ENCODE results near the gene POLRMT.
"Not testable (repeated sequence)": the region's sequence is repeated elsewhere in the genome, so short reads cannot be mapped to it uniquely, and the experiment has no call there.

POLRMT gene

DNA sequence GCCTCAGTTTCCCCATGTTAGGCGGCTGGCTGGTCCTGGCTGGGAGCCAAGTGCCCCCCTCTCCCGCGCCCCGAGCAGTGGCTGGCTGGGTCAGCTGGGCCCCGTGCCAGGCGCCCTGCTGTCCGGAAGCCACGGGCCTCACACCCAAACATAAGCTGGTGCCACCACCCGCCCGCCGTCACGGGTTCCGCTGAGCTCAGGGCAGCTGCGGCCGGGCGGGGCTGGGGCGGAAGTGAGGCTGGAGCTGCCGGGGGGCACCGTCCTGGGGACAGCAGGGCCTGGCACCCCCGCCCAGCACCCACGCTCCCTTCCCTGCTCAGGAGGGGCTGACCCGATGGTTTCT lies 24.4 kb downstream of the POLRMT start:
- DNase-seq, result no peak

DNA sequence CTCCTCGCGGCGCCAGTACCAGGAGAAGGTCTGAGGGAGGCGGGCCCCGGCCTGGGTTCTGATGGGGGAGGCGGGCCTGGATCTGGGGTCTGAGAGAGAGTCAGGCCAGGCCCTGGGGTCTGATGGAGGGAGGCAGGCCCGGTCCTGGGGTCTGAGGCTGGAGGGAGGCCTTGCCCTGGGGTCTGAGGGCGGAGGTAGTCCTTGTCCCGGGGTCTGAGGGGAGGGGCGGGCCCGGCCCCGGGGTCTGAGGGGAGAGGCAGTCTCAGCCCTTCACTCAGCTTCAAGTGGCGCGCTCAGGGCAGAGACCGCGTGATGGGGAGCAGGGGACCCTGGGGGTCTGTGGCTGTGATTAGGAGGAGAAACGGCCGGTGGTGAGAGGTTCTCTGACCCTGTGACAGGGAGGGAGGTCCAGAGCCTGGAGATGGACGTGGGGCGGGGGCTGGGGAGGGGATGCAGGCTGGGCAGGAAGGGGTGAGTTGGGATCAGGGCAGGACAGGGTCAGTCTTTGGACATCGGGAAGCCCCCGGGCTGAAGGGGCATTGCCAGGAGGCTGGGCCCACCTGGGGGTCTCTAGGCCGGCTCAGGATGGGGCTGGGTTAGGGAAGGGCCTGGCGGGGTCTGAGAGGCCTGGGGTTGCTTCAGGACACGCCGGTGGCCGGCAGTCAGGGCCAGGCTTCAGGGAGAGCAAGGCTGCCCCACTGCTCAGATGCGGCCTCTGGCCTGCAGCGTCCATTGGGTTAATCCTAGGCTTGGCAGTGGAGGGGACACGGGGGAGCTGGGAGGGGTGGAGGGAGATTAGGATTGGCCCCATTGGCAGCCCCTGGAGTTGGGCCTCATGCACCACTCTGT lies 25.0 kb downstream of the POLRMT start:
- DNase-seq, result no peak

DNA sequence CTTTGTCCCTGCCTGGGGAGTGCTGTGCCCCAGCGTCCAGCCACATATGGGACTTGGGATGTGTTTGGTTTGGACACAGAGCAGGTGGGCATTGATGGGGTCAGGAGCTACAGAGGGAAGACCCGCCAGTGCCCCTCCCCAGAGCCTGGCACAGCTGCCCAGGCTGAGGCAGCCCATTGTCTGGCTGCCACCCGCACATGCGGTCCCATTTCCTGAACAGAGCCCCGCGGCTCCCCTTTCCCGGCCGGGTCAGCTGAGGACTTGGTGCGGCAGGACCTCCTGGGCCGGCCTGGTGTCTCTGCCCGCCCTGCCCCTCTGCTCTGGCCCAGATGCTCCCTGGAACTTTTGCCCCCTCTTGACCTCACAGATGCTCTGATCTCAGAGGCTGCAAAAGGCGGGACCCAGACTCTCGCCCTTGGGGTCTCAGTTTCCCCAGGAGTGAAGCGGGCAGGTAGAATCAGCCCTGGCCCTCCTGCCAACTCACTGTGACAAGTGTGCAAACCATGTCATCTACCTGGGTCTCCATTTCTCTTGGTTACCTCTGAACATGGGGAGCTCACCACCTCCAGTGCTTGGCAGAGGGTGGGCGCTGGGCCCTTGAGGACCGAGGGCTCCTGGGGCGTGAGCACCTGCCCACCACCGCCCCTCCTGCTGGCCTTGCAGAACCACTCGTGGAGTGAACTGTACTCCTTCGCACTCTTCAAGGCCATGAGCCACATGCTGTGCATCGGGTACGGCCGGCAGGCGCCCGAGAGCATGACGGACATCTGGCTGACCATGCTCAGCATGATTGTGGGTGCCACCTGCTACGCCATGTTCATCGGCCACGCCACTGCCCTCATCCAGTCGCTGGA lies 25.8 kb downstream of the POLRMT start:
- DNase-seq, result no peak

DNA sequence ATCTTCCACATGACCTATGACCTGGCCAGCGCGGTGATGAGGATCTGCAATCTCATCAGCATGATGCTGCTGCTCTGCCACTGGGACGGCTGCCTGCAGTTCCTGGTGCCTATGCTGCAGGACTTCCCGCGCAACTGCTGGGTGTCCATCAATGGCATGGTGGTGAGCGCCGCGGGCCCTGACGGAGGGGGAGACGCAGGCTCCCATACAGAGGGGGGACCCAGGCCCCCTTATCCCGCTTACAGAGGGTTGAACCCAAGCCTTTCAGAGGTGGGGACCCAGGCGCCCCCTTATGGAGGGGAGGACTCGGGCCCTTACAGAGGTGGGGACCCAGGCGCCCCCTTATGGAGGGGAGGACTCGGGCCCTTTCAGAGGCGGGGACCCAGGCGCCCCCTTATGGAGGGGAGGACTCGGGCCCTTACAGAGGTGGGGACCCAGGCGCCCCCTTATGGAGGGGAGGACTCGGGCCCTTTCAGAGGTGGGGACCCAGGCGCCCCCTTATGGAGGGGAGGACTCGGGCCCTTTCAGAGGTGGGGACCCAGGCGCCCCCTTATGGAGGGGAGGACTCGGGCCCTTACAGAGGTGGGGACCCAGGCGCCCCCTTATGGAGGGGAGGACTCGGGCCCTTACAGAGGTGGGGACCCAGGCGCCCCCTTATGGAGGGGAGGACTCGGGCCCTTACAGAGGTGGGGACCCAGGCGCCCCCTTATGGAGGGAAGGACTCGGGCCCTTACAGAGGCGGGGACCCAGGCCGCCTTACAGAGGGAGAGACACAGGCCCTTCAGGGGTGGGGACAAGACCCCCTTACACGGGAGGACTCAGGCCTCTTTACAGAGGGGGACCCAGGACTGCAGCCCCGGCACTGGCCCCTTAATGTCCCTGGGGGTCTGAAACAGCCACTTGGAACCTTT lies 28.0 kb downstream of the POLRMT start:
- DNase-seq, result not testable (repeated sequence)

DNA sequence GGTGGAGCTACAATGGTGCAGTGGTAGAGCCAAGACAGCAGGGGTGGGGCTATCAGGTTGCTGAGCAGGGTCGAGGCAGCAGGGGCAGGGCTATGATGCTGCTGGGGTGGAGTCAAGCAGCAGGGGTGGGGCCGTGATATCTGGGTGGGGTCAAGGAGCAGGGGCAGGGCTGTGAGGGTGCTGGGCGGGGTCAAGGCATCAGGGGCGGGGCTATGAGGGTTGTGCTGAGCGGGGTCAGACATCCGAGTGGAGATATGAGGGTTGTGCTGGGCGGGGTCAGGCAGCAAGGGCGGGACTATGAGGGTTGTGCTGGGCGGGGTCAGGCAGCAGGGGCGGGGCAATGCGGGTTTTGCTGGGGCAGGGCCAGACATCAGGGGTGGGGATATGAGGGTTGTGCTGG lies 29.0 kb downstream of the POLRMT start:
- no peak for DNase-seq

DNA sequence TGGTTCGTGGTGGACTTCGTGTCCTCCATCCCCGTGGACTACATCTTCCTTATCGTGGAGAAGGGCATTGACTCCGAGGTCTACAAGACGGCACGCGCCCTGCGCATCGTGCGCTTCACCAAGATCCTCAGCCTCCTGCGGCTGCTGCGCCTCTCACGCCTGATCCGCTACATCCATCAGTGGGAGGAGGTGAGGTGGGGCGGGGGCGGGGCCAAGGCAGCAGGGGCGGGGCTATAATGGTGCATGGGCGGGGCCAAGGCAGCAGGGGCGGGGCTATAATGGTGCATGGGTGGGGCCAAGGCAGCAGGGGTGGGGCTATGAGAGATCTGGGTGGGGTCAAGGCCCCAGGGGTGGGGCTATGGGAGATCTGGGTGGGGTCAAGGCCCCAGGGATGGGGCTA lies 29.6 kb downstream of the POLRMT start:
- not testable (repeated sequence) for DNase-seq

DNA sequence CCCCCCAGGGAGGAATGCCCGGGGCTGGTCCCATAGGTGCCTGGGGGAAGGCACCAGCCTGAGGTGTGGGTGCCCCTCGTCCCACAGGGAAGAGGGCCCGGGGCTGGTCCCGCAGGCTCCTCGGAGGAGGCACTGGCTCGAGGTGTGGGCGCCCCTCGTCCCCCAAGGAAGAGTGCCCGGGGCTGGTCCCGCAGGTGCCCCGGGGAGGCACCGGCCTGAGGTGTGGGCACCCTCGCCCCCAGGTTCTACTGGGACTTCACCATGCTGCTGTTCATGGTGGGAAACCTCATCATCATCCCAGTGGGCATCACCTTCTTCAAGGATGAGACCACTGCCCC lies 30.1 kb downstream of the POLRMT start:
- DNase-seq, result not testable (repeated sequence)

DNA sequence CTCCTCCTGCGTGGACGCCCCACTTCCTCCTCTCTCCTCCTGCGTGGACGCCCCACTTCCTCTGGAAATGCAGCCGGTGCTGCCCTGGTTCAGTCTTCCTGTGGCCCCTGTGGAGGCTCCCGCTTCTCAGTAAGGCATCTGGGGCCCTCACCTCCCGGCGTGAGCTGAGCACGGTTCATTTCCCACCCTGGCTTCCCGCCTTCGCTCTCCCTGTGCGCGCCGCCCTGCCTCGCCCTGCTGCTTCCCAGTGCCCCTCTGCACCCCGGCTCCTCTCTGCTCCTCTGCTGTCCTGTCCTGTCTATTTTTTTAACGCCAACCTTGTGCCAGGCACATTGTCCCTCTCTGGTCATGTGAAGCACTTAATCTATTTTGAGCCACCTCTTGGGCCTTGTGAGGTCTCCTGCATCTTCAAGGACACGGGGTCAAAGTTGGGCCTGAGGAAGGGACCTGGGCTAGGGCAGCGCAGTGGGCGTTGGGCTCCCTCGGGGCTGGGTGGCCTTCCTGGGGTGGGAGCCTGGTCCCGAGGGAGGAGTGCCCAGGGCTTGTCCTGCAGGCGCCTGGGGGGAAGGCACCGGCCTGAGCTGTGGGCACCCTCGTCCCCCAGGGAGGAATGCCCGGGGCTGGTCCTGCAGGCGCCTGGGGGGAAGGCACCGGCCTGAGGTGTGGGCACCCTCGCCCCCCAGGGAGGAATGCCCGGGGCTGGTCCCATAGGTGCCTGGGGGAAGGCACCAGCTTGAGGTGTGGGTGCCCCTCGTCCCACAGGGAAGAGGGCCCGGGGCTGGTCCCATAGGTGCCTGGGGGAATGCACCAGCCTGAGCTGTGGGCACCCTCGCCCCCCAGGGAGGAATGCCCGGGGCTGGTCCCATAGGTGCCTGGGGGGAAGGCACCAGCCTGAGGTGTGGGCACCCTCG lies 30.7 kb downstream of the POLRMT start:
- no peak for DNase-seq

DNA sequence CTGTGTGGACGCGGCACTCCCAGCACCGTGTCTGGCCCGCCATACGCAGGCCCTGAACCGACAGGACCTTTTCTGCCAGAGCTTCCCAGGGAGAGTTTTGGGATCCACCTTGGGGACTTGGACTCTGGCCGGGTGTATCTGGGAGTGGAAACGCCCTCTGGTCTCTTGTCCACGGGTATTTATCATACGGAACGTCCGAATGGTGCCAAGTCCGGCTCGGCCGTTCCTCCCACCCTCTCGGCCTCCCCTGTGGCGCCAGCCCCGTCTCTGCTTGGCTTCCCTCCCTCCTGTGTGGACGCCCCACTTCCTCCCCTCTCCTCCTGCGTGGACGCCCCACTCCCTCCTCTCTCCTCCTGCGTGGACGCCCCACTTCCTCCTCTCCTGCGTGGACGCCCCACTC lies 31.5 kb downstream of the POLRMT start:
- no peak for DNase-seq

DNA sequence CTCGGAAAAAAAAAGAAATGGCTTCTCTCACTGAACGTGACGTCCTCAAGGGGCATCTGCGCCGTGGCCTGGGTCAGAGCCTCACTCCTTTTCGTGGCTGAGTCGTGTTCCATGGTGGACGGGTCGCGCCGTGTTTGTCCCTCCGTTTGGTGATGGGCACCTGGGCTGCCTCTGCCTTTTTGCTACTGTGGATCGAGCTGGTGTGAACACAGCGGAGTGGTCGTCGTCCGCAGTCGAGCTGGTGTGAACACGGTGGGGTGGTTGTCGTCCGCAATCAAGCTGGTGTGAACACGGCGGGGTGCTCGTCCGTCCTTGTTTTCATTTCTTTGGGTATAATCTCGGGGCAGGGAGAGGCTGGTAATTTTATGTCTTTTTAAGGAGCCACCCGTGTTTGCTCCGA lies 32.0 kb downstream of the POLRMT start:
- no peak for DNase-seq

DNA sequence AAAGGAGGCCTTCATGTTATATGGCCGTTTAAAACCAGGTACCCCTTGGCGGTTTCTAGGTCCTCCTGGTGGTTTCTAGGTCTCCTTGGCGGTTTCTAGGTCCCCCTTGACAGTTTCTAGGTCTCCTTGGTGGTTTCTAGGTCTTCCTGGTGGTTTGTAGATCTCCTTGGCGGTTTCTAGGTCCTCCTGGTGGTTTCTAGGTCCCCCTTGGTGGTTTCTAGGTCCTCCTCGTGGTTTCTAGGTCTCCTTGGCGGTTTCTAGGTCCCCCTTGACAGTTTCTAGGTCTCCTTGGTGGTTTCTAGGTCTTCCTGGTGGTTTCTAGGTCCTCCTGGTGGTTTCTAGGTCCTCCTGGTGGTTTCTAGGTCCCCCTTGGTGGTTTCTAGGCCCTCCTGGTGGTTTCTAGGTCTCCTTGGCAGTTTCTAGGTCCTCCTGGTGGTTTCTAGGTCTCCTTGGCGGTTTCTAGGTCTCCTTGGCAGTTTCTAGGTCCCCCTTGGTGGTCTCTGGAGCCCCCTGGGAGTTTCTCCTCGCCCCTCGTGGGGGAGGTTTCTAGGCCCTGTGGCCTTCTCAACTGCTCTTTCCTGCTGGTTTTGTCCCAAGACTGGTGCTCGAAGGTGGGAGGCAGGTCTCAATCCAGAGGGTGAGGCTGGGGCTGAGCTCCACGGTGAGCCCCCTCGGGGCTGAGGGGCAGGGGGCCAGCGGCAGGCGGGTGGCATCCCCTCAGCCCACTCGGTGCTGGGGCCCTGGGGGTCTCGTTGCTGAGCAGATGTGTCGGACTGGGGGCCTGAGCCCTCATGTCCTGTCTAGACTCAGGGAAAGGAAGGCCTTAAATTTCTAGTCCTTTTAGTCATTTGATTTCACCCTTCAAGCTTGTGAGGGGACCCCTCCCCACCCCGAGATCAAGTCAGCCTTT lies 35.7 kb downstream of the POLRMT start:
- DNase-seq, result no peak

DNA sequence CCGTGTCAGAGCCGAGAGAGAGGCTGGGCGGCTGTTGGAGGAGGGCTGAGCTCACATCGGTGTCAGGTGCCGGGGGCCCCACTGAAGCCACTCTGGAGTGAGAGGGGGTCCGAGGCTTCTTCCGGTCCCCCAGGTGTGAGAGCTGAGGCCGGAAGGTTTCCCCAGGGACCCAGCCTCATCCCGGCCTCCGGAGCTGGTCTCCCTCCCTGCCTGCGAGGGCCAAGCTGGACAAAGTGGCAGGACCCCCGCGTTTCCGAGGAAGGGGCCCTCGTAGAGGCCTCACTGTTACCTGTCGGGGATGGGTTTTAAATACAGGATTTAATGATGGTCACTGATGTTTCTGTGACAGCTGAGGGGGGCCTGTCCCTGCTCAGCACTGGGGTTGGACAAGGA lies 37.1 kb downstream of the POLRMT start:
- DNase-seq, result no peak

DNA sequence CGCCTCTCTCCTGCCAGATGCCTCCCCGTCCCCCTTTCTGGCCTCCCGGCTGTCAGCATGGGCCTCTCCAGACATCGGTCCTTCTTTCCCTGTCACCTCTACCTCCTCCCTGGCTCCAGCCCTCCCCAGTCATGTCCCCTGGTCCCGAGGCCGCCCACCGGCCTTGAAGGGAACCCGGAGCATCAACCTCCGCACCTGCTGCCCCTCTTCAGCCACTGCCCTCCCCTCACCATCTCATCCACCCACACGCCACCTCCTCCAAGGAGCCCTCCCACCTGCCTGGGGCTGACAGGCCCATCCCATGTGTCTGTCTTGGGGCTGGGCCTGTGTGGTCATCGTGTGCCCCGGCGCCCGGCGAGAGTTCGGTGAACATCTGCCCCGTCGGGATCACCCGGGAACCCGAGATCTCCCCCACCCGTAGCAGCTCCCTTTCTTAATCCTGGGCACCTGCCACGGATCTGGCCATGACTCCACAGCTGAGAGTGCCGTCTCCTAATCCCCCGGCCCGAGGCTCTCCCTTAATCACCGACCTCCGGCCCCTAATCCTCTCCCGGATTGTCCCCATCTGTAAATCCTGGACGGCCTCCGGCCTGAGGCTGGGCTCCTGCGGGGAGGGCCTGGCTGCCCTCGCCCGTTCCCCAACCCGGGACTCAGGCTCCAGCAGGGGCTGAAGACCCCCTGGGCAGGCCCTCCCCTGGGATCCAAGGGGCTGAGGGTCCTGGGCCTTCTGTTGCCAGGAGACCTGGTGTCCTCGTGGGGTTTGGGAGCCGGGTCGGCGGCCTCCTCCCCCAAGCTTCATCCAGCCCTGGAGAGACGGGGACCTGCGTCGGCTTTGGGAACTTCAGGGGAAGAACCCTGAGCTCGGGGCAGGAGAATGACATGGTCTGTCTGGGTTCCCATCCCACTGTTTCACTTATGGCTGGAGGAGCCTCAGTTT lies 37.7 kb downstream of the POLRMT start:
- DNase-seq, result no peak

DNA sequence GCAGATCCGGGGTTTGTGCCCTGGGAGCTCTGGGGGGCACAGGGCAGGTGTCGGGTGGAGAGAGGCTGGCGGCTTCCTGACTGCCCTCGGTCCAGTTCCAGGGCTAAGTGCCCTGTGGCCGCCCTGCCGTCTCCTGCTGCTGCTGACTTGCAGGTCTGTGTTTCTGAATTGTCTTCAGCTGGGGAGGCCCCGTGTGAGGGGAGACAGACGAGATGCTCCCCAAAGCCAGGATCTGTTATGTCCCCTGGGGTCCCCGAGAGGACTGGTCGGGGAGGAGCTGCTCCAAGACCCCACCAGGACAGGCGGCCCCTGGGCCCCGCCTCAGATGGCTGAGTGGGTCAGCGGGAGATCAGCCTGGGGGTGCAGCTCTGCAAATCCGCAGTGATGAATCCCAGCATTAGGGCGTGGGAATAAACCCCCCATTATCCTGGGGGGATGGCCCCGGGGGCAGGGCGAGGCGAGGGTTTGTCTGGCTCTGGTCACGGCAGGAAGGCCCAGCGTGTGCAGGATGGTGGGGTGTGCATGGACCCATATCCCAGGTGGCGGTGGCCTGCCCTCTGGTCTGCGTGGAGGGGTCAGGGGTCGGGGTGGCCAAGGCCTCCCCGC lies 39.0 kb downstream of the POLRMT start:
- no peak for DNase-seq

DNA sequence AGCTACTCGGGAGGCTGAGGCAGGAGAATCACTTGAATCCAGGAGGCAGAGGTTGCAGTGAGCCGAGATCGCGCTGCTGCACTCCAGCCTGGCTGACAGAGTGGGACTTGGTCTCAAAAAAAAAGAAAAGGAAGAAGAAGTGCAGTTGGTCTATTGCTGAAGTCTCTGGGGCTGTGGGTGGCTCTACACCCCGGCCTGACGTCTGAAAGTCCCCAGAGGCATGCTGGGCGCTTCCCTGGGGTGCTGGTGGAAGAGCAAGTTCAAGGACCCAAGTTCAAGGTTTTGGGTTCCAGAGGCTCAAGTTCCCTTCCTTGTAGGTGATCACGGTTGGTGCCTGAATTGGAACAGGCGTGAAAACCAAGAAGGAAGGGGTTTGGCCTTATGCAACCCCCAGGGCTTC lies 39.8 kb downstream of the POLRMT start:
- no peak for DNase-seq

DNA sequence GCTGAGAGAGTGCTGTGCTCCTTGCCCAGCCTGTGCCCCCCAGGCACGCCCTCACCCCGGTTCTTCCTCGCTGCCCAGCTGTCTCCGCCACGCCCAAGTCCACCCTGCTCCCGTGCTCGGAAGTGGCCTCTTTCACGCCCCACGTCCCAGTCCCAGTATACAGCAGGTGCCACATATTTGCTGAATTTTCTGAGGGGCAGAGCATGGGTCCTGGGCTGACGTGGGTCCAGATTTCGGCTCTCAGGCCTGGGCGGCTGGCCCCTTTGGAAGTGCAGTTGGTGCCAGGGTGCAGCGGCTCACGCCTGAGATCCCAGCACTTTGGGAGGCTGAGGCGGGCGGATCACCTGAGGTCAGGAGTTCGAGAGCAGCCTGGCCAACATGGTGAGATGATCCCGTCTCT lies 40.3 kb downstream of the POLRMT start:
- no peak for DNase-seq

DNA sequence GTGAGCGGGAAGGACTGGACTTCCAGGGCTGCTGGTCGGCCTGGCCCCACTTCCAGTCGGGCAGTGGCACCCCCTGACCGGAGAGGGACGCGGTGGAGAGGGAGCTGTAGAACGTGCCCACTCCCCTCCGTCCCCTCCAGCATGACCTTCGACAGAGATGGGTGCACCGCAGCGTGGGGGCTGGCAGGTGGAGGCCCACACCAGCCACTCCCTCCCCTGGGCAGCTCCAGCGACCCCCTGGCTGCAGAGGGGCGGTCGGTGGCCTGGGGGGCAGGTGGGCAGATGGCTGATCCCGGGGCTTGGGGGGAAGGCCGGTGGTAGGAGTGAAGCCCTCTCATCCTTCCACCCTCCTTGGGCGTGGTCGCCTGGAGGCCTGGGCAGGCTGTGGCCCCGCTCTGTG lies 41.2 kb downstream of the POLRMT start:
- no peak for DNase-seq

DNA sequence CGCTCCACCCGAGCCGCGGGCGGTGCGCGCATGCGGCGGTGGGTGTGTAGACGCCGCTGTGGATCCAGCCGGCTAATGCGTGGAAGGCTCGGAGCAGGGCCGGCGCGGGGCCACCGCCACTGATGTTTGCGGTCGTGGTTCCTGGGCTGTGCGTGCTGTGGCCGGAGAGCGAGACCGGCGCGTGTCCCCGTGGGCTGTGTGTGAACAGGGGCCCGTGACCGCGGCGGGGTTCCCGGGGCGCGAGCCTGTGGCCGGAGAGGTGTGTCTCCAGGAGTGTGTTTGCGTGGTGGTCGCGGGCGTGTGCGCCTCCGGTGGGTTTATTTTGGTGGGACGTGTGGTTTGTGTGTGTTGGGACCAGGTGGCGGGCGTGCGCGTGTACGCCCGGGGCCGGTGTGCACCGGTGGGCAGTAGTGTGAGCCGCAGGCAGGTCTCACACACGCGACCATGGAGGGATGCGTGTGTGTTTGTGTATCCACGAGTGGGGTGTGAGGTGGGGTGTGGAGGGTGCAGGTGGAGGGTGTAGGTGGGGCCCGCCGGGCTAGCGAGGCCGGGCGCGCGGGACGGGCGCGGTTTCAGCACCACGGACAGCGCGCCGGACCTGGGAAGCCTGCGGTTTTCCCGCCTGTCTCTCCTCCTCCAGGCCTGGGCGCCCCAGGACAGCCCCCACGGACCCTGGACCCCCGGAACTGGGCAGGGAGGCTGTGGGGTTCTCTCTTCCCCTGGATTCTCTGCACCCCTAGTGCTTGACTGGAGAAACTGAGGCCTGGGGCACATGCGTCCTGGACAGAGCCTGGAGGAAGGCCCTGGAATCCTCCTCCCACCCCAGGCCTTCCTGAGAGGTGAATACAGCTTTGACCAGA lies 42.0 kb downstream of the POLRMT start:
- no peak for DNase-seq

DNA sequence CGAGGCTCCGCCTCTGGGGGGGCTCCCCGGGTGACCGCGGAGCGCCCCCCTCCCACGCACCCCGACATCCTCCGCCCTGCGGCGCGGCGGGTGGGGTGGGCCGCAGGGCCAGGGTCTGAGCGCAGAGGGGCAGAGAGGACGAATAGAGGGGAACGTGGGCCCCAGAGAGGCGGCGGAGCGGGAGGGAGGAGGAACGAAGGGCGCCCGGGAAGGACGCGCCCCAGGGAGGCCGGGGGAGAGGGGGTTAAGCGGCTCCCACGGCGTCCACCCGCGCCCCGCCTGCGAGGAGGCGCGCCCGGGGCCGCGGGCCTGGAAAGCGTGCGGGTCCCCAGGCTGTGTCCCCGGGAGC lies 42.6 kb downstream of the POLRMT start:
- no peak for DNase-seq

All from fibroblast of upper back skin (primary cell).